Stimulated activated CD4-positive, alpha-beta T cell treated with anti-CD3 and anti-CD28 coated beads, Interleukin-12 subunit alpha, Interleukin-12 subunit beta, amount 100 ng/mL, for 24 hours (primary cell): ENCODE measurements around the gene ILF3.

ENCODE experiments used
- DNase-seq, 2 experiments: peaks; one replicate each; pipeline ENCODE4 v3.0.0-alpha.2; 2020; ENCODE audit warnings: low read depth in 2 of 2

The ILF3 gene

GRCh38 chr19:10653732-10654609 lies at the start of gene ILF3:
TSS of gene ILF3 (plus strand) at chr19:10654346. CDS start at chr19:10670606, 16,260 bp downstream.
- DNase-seq: peak; percentile 98 to 99

GRCh38 chr19:10604460-10604980 lies 49.6 kb upstream of the ILF3 start:
- no peak for DNase-seq

GRCh38 chr19:10611907-10612306 lies 42.2 kb upstream of the ILF3 start:
- no peak for DNase-seq

GRCh38 chr19:10612499-10613119 lies 41.5 kb upstream of the ILF3 start:
- DNase-seq: no peak

- DNase-seq: no peak
Observed at GRCh38 chr19:10615429-10616023, 38.6 kb upstream of the ILF3 start.

GRCh38 chr19:10617409-10618121 lies 36.6 kb upstream of the ILF3 start:
- DNase-seq: no peak

- no peak for DNase-seq
Observed at GRCh38 chr19:10618846-10619245, 35.3 kb upstream of the ILF3 start.

- no peak for DNase-seq
Observed at GRCh38 chr19:10620786-10621185, 33.4 kb upstream of the ILF3 start.

GRCh38 chr19:10621966-10622365 lies 32.2 kb upstream of the ILF3 start:
- DNase-seq: no peak

GRCh38 chr19:10624585-10624984 lies 29.6 kb upstream of the ILF3 start:
- DNase-seq: no peak

- DNase-seq: no peak
Observed at GRCh38 chr19:10625003-10625761, 29.0 kb upstream of the ILF3 start, which contains the start of gene SLC44A2. TSS of gene SLC44A2 (plus strand) at chr19:10625553. CDS start at chr19:10625634, 81 bp downstream.

GRCh38 chr19:10625762-10626138 lies 28.4 kb upstream of the ILF3 start:
- DNase-seq: no peak

- DNase-seq: no peak
Observed at GRCh38 chr19:10631874-10632273, 22.3 kb upstream of the ILF3 start.

- DNase-seq: no peak
Observed at GRCh38 chr19:10634430-10634829, 19.7 kb upstream of the ILF3 start.

GRCh38 chr19:10634963-10635362 lies 19.2 kb upstream of the ILF3 start:
- no peak for DNase-seq

GRCh38 chr19:10636304-10636972 lies 17.7 kb upstream of the ILF3 start:
- no peak for DNase-seq

GRCh38 chr19:10637894-10638293 lies 16.3 kb upstream of the ILF3 start:
- no peak for DNase-seq

GRCh38 chr19:10639836-10640235 lies 14.3 kb upstream of the ILF3 start:
- DNase-seq: no peak

GRCh38 chr19:10640361-10640760 lies 13.8 kb upstream of the ILF3 start:
- no peak for DNase-seq

GRCh38 chr19:10641248-10641647 lies 12.9 kb upstream of the ILF3 start:
- DNase-seq: no peak
